H7 (cell line): ENCODE data around the gene ADISSP. TPM values are rescaled to one million over a fixed set of nuclear protein-coding genes. Genes with fewer than 3 reads are reported as not detected.

Experiments used
- DNase-seq: peaks from one replicate; pipeline ENCODE4 v3.0.0; 2012
- H3K27me3 ChIP-seq: 2 replicates; pipeline ENCODE4 v1.6.0; 2011; ENCODE audit warnings: mild to moderate bottlenecking, low read length; ENCODE audit not compliant: control insufficient read depth, insufficient read depth
- H3K36me3 ChIP-seq: replicated peaks from 2 replicates; pipeline ENCODE4 v1.5.1; 2011; ENCODE audit warnings: low read length; ENCODE audit not compliant: control insufficient read depth, insufficient read depth
- H3K4me3 ChIP-seq: 2 replicates; pipeline ENCODE4 v1.5.1; 2011; ENCODE audit warnings: low read depth, mild to moderate bottlenecking, control low read depth, low read length, moderate library complexity; ENCODE audit not compliant: insufficient read depth
- total RNA-seq: library from RNA; depleted of rRNA; stranded (reverse); fragments of >200 nt; shearing (Covaris generic); gene quantifications from 2 replicates; pipeline ENCODE4 v1.2.3, GENCODE V29; 2014

The ADISSP gene
- total RNA-seq, 1 experiment from 2014 or later, result 107 TPM

- DNase-seq, result no peak
- Histone ChIP-seq H3K36me3 (peaks cover 2% of the 10 kb centered on the region), H3K27me3 (no peaks in the 10 kb centered on the region), H3K4me3 (no peak overlapping the region)
These were observed 8.2 kb downstream of the ADISSP start for GRCh38 chr20:3759316-3759823.

GRCh38 chr20:3758566-3758965, 9.0 kb downstream of the ADISSP start:
- DNase-seq, result no peak
- Histone ChIP-seq H3K4me3 (no peak overlapping the region), H3K36me3 (peaks cover 2% of the 10 kb centered on the region), H3K27me3 (no peaks in the 10 kb centered on the region)

GRCh38 chr20:3757268-3757667, 10.3 kb downstream of the ADISSP start:
- Histone ChIP-seq H3K4me3 (no peak overlapping the region), H3K27me3 (peaks cover 6% of the 10 kb centered on the region), H3K36me3 (peaks cover 2% of the 10 kb centered on the region)
- DNase-seq, result no peak

- Histone ChIP-seq H3K36me3 (peaks cover 1% of the 10 kb centered on the region), H3K27me3 (peaks cover 18% of the 10 kb centered on the region), H3K4me3 (no peak overlapping the region)
- DNase-seq, result no peak
These were observed 11.6 kb downstream of the ADISSP start for GRCh38 chr20:3755814-3756480.

- H3K4me3 ChIP-seq, result no peak overlapping the region
- no peak for DNase-seq
- peaks cover 1% of the 10 kb centered on the region for H3K36me3 ChIP-seq
- H3K27me3 ChIP-seq, result peaks cover 25% of the 10 kb centered on the region
These were observed 12.3 kb downstream of the ADISSP start for GRCh38 chr20:3755269-3755668.

- no peak for DNase-seq
- Histone ChIP-seq H3K4me3 (no peak overlapping the region), H3K27me3 (peaks cover 34% of the 10 kb centered on the region), H3K36me3 (peaks cover 1% of the 10 kb centered on the region)
These were observed 13.3 kb downstream of the ADISSP start for GRCh38 chr20:3754276-3754630.

DNA sequence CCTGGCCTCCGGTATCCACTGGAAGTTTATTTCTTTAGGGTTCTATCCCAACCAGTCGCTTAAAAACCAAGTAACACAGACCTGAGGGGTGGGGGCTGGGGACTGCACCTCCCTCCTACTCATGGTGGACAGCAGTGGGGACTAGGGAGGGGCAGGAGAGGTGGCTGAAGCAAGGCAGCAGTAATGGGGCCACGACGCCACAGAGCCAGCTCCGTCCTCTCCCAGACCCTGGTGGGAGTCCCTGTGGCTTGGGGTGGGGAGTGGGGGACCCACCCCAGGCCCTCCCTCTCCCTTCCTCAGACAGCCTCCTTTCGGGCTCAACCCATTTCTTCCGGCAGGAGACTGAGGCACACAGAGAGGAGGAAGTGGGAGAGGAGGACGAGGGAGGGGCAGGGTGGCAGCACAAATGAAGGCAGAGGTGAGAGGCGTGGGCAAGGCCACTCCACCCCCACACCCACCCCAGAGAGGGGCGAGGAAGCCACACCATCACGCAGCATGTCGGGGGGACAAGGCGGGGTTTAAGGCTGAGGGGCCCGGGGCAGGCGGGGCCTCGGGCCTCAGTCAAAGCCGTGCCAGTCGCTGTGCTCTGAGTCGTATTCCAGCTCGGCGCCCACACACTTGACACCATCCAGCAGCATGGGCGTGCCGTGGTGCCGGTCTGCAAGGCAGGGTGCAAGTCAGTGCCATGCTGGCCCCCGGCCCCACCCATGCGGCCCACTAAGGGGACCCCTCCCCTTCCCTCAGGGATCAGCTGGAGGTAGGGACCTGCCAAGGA, 13.9 kb downstream of the ADISSP start:
- Histone ChIP-seq H3K4me3 (no peak overlapping the region), H3K36me3 (peaks cover 1% of the 10 kb centered on the region), H3K27me3 (peaks cover 40% of the 10 kb centered on the region)
- no peak for DNase-seq

GRCh38 chr20:3753098-3753497, 14.5 kb downstream of the ADISSP start:
- peak; percentile 94 for DNase-seq
- Histone ChIP-seq H3K27me3 (peaks cover 43% of the 10 kb centered on the region), H3K4me3 (no peak overlapping the region), H3K36me3 (peaks cover 1% of the 10 kb centered on the region)

DNA sequence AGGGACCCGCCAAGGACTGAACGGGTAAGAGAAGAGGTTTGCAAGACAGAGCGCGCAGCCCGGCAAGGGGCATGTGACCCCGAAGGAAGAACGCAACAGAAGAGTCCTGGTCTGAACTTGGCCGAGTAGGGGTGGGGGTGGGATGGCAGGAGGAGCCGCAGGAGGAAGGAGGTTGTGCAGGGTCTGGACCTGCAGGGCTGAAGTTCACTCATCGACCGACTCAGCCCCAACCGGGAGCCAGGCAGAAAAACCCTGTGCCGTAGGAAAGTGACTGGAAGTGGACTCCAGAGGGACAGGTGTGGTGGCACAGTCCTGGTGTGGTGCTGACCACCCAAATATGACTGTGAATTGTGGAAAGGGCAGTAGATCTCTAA, 15.2 kb downstream of the ADISSP start:
- no peak for DNase-seq
- H3K27me3 ChIP-seq, result peaks cover 49% of the 10 kb centered on the region
- H3K36me3 ChIP-seq, result peaks cover 1% of the 10 kb centered on the region
- peak overlapping the region; percentile 51 for H3K4me3 ChIP-seq

DNA sequence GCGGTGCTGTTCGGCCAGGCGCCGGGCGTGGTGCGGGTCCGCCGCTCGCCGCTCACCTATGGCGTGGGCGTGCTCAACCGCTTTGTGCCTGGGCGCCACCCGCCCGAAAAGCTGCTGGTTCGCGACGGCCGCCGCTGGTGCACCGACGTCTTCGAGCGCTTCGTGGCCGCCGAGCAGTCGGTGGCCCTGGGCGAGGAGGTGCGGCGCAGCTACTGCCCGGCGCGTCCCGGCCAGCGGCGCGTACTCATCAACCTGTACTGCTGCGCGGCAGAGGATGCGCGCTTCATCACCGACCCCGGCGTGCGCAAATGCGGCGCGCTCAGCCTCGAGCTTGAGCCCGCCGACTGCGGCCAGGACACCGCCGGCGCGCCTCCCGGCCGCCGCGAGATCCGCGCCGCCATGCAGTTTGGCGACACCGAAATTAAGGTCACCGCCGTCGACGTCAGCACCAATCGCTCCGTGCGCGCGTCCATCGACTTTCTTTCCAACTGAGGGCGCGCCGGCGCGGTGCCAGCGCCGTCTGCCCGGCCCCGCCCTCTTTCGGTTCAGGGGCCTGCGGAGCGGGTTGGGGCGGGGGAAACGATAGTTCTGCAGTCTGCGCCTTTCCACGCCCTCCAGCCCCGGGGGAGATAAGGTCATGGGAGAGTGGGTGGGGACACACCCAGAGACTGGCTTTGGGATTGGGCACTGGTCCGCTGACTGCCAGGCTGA, 15.7 kb downstream of the ADISSP start:
- DNase-seq, result peak; percentile 88
- H3K4me3 ChIP-seq, result peak overlapping the region; percentile 51

DNA sequence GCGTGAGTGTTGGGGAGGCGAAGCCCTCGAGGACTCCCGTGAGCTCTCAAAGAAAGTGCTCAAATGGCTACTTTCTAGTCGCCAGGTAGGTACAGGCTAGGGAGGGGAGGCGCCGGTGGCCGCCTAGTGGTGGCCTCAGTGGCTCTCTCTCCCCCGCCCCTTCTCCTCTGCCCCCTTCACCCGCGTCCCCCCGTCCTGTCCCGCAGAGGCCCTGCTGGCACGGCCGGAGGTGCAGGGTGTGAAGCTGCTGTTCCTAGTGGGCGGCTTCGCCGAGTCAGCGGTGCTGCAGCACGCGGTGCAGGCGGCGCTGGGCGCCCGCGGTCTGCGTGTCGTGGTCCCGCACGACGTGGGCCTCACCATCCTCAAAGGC, 16.3 kb downstream of the ADISSP start:
- Histone ChIP-seq H3K27me3 (peaks cover 57% of the 10 kb centered on the region), H3K36me3 (peaks cover 1% of the 10 kb centered on the region), H3K4me3 (peak overlapping the region; percentile 51)
- DNase-seq, result peak; percentile 89

More for the DNA sequence above, 15.7 kb downstream of the ADISSP start:
- peaks cover 53% of the 10 kb centered on the region for H3K27me3 ChIP-seq
- H3K36me3 ChIP-seq, result peaks cover 1% of the 10 kb centered on the region

- H3K27me3 ChIP-seq, result peaks cover 66% of the 10 kb centered on the region
- peak overlapping the region; percentile 46 for H3K4me3 ChIP-seq
- DNase-seq, result peak; percentile 99
- H3K36me3 ChIP-seq, result no peaks in the 10 kb centered on the region
These were observed 17.6 kb downstream of the ADISSP start for GRCh38 chr20:3749689-3750531.

DNA sequence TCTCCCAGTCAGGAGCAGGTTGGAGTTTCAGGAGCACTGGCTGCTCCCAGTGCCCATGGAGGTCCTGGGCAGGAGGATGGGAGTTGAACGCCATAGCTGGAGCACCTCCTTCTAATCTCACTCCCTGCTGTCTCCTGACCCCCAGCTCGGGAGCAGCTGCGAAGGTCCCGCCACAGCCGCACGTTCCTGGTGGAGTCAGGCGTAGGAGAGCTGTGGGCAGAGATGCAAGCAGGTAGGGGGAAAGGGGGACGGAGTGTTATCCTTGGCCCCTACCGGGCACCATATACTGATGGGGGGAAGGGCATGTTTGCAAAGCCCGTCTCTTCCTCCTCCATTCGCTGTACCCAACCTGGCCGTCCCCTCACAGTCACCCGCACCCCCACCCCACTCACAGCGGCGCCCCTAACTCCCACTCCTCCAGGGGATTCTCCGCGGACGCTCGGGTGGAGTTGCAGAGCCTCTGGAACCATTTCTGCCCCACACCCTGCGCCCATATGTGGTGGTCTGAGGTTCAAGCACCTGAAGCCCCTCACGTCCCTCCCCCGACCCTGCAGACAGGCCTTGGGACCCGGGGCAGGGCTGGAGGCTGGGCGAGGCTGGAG, 18.4 kb downstream of the ADISSP start:
- Histone ChIP-seq H3K4me3 (peak overlapping the region; percentile 46), H3K27me3 (peaks cover 66% of the 10 kb centered on the region), H3K36me3 (no peaks in the 10 kb centered on the region)
- peak; percentile 67 for DNase-seq

DNA sequence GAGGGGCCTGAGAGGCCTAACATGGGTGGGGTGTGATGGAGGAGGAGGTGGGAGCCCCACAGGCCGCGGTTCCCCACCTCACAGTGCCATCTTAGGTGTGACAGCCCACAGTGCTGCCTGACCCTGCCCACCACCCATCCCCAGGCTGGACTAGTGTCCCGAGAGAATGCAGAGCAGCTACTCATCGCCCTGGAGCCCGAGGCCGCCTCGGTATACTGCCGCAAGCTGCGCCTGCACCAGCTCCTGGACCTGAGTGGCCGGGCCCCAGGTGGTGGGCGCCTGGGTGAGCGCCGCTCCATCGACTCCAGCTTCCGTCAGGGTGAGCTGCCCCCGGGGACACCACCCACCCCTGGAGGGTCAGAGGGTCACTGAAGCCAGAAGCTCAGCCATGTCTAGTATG, 19.5 kb downstream of the ADISSP start:
- no peak overlapping the region for H3K4me3 ChIP-seq
- H3K36me3 ChIP-seq, result no peaks in the 10 kb centered on the region
- DNase-seq, result no peak
- peaks cover 66% of the 10 kb centered on the region for H3K27me3 ChIP-seq
